Omental fat pad (tissue), 4 donors: ENCODE measurements around the gene RAB10. TPM values are rescaled to one million over a fixed set of nuclear protein-coding genes. Genes with fewer than 3 reads are reported as not detected.

Source experiments
- ATAC-seq: fragments of 150-250 bp; one replicate; pipeline ENCODE4 v1.9.1; 2016; ENCODE audit warnings: mild to moderate bottlenecking, moderate library complexity; ENCODE audit not compliant: low FRiP score
- DNase-seq: peaks from one replicate; pipeline ENCODE4 v3.0.0-alpha.2; 2019; ENCODE audit warnings: low spot score
- CTCF ChIP-seq, 3 donors: fragments of 450-650 bp; IDR thresholded peaks; one replicate each; pipeline ENCODE4 v1.5.1; 2016 to 2017; ENCODE audit warnings: antibody characterized with exemption in 3 of 3, mild to moderate bottlenecking in 3 of 3, moderate library complexity in 2 of 3
- total RNA-seq, 4 donors: library from RNA; depleted of rRNA; stranded (reverse); fragments of >200 nt; gene quantifications; one replicate each; pipeline ENCODE4 v1.1.0, GENCODE V29; 2016

The RAB10 gene
- total RNA-seq, 4 donors from 2014 or later = 78.3 to 115 (median 86.1) TPM

- DNase-seq = no peak
- ATAC-seq = no peak
- no peak for TF ChIP-seq CTCF (IDR thresholded peaks at IDR 0.05)
These were observed 39.9 kb downstream of the RAB10 start for GRCh38 chr2:26073830-26074229.

GRCh38 chr2:26074676-26075075, 40.8 kb downstream of the RAB10 start:
- no peak for TF ChIP-seq CTCF (IDR thresholded peaks at IDR 0.05)
- ATAC-seq (no peak), DNase-seq (no peak)

GRCh38 chr2:26075173-26075572, 41.3 kb downstream of the RAB10 start:
- ATAC-seq (no peak), DNase-seq (no peak)
- TF ChIP-seq CTCF (IDR thresholded peaks at IDR 0.05) = no peak

- DNase-seq (no peak), ATAC-seq (no peak)
- no peak for TF ChIP-seq CTCF (IDR thresholded peaks at IDR 0.05)
These were observed 42.2 kb downstream of the RAB10 start for GRCh38 chr2:26076001-26076587.

GRCh38 chr2:26077291-26077690, 43.4 kb downstream of the RAB10 start:
- no peak for TF ChIP-seq CTCF (IDR thresholded peaks at IDR 0.05)
- ATAC-seq (no peak), DNase-seq (no peak)

GRCh38 chr2:26078939-26079338, 45.1 kb downstream of the RAB10 start:
- no peak for ATAC-seq
- DNase-seq = no peak

More at GRCh38 chr2:26078939-26079338, 45.1 kb downstream of the RAB10 start:
- no peak for TF ChIP-seq CTCF (IDR thresholded peaks at IDR 0.05)
